ENCODE data around the gene FOXN3. TPM values are rescaled to one million over a fixed set of nuclear protein-coding genes. Genes with fewer than 3 reads are reported as not detected.

Gene FOXN3
- total RNA-seq, 2 donors from 2014 or later, result 61.2 to 84.1 TPM

GRCh38 chr14:89371585-89372511 is 45.2 kb downstream of the FOXN3 start:
- H3K36me3 Mint-ChIP-seq (ENCODE audit: low read depth), result peaks cover 6% of the 10 kb centered on the region
- H3K27ac Mint-ChIP-seq, result no peak overlapping the region
- Histone ChIP-seq H3K9ac (ENCODE audit: extremely low read depth, low read length, poor library complexity, severe bottlenecking) (no peak overlapping the region), H3K9me3 (ENCODE audit: control insufficient read depth, low read length) (peaks cover 20% of the 10 kb centered on the region), H3K4me3 (ENCODE audit: low read length) (no peak overlapping the region), H3K27me3 (ENCODE audit: control insufficient read depth, insufficient read depth, low read length, poor library complexity, severe bottlenecking) (no peaks in the 10 kb centered on the region), H3K36me3 (ENCODE audit: control insufficient read depth, insufficient read depth, low read length) (no peaks in the 10 kb centered on the region), H3K4me1 (ENCODE audit: control insufficient read depth, insufficient read depth, low read length) (peaks cover 5% of the 10 kb centered on the region), H3K27ac (ENCODE audit: low read depth, low read length) (no peak overlapping the region)
- H3K27me3 Mint-ChIP-seq (ENCODE audit: insufficient read depth), result no peaks in the 10 kb centered on the region
- no peak for TF ChIP-seq CTCF (conservative IDR thresholded peaks at IDR 0.05)
- WGBS, 2 experiments (ENCODE audit: insufficient coverage in 1 of 2, insufficient read length in 1 of 2), result 90 to 99% methylated on average over 8 to 10 of the region's 10 CpGs
- no peak for DNase-seq
- H3K4me3 Mint-ChIP-seq, result no peak overlapping the region
- peaks cover 8% of the 10 kb centered on the region for H3K9me3 Mint-ChIP-seq
- peaks cover 41% of the 10 kb centered on the region for H3K4me1 Mint-ChIP-seq

- Mint-ChIP-seq H3K9me3 (peaks cover 8% of the 10 kb centered on the region), H3K27ac (no peak overlapping the region), H3K27me3 (ENCODE audit: insufficient read depth) (no peaks in the 10 kb centered on the region), H3K4me3 (no peak overlapping the region), H3K36me3 (ENCODE audit: low read depth) (peaks cover 6% of the 10 kb centered on the region), H3K4me1 (peaks cover 41% of the 10 kb centered on the region)
- H3K4me3 ChIP-seq (ENCODE audit: low read length), result no peak overlapping the region
- DNase-seq, result no peak
- H3K27me3 ChIP-seq (ENCODE audit: control insufficient read depth, insufficient read depth, low read length, poor library complexity, severe bottlenecking), result no peaks in the 10 kb centered on the region
- no peaks in the 10 kb centered on the region for H3K36me3 ChIP-seq (ENCODE audit: control insufficient read depth, insufficient read depth, low read length)
- no peak for TF ChIP-seq CTCF (conservative IDR thresholded peaks at IDR 0.05)
- 95 to 96% methylated on average over 7 of the region's 7 CpGs for WGBS, 2 experiments (ENCODE audit: insufficient coverage in 1 of 2, insufficient read length in 1 of 2)
- H3K4me1 ChIP-seq (ENCODE audit: control insufficient read depth, insufficient read depth, low read length), result peaks cover 5% of the 10 kb centered on the region
- peaks cover 20% of the 10 kb centered on the region for H3K9me3 ChIP-seq (ENCODE audit: control insufficient read depth, low read length)
- H3K9ac ChIP-seq (ENCODE audit: extremely low read depth, low read length, poor library complexity, severe bottlenecking), result no peak overlapping the region
- H3K27ac ChIP-seq (ENCODE audit: low read depth, low read length), result no peak overlapping the region
Observed at GRCh38 chr14:89370781-89371180, 46.3 kb downstream of the FOXN3 start.

GRCh38 chr14:89370381-89370780 is 46.7 kb downstream of the FOXN3 start:
- Histone ChIP-seq H3K4me1 (ENCODE audit: control insufficient read depth, insufficient read depth, low read length) (peaks cover 5% of the 10 kb centered on the region), H3K36me3 (ENCODE audit: control insufficient read depth, insufficient read depth, low read length) (no peaks in the 10 kb centered on the region), H3K9ac (ENCODE audit: extremely low read depth, low read length, poor library complexity, severe bottlenecking) (no peak overlapping the region), H3K4me3 (ENCODE audit: low read length) (no peak overlapping the region), H3K27me3 (ENCODE audit: control insufficient read depth, insufficient read depth, low read length, poor library complexity, severe bottlenecking) (no peaks in the 10 kb centered on the region), H3K27ac (ENCODE audit: low read depth, low read length) (no peak overlapping the region), H3K9me3 (ENCODE audit: control insufficient read depth, low read length) (peaks cover 20% of the 10 kb centered on the region)
- peaks cover 43% of the 10 kb centered on the region for H3K4me1 Mint-ChIP-seq
- TF ChIP-seq CTCF (conservative IDR thresholded peaks at IDR 0.05), result no peak
- WGBS, 2 experiments (ENCODE audit: insufficient coverage in 1 of 2, insufficient read length in 1 of 2), result 94 to 100% methylated on average over 3 to 4 of the region's 4 CpGs
- H3K27ac Mint-ChIP-seq, result no peak overlapping the region
- H3K27me3 Mint-ChIP-seq (ENCODE audit: insufficient read depth), result no peaks in the 10 kb centered on the region
- H3K9me3 Mint-ChIP-seq, result peaks cover 8% of the 10 kb centered on the region
- peaks cover 6% of the 10 kb centered on the region for H3K36me3 Mint-ChIP-seq (ENCODE audit: low read depth)
- no peak for DNase-seq
- no peak overlapping the region for H3K4me3 Mint-ChIP-seq
